ENCODE results near the gene AFAP1.
A peak's percentile ranks its signal among the peaks of the same experiment; 100 is the strongest.

The AFAP1 gene

DNA sequence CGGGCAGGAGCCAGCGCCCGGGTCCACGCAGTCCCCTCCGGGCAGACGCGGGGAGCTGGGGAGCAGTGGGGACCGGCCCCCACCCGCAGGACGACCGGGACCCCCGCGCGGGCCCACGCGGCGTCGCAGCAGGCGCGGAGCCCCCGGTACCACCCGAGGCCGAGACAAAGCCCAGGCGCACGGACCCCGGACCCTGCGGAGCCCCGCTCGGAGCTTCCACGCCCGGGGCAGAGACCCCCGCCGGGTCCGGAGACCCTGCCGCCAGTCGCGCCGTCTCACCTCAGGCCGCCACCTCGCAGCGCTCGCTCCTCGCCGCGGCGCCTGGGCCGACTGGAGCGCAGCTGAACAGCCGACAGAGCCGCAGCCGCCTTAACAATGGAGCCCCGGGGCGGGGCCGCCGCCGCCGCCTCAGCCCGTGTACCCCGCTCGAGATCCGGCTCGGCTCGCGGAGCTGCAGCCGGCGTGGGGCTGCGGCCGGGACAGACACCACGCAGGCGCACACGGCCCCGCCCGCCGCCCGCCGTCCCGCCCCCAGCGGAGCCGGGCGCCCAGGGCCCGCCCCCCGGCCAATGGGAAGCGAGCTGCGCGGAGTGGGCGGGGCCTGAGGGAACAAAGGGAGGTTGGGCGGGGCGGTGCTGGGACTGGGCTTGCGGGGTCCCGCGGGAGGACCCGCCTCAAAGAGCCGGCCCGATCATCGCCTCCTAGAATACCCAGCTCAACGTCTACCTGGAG is at the start of gene AFAP1:
Gene AFAP1, minus strand, starts transcription at position 485 of the 732 bp plus-strand sequence. CDS start 67,783 bp downstream, outside the sequence.
- peak; percentile 89 to 92 for DNase-seq

GRCh38 chr4:7988437-7988836 is 48.8 kb upstream of the AFAP1 start:
- DNase-seq = no peak

DNA sequence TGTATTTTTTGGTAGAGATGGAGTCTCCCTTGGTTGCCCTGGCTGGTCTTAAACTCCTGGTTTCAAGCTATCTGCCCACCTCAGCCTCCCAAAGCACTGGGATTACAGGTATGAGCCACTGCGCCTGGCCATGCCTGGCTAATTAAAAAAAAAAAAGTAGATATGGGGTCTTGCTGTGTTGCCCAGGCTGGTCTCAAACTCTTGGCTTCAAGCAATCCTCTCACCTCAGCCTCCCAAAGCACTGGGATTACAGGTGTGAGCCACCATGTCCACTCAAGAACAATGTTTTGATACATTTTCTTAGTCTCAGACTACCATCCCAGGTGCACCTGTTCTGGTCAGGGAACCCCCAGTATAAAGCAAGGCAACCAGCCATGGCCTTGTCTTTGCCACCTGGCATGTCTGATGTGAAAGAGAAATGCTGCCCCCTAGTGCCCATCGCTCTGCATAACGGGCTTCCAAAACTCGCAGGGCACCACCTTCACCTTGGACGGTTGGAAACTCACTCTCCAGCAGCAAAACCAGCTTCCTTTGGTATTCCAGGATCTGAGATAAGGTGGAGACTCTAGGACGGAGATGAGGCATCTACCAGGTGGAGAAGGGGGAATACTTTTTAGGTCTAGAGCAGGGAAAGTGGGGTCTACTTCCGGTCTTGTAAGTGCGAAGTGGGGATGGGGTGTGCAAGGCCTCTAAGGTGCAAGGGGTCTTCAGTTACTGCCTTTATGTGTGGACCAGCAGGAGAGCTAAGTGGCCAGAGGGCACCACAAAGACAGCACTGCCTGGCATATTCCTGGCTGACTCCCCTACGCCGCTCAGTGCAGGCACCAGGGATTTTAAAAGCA is 47.7 kb upstream of the AFAP1 start:
- DNase-seq = peak; percentile 60 to 80

- no peak for DNase-seq
Measured at GRCh38 chr4:7985891-7986441, 46.3 kb upstream of the AFAP1 start.

DNA sequence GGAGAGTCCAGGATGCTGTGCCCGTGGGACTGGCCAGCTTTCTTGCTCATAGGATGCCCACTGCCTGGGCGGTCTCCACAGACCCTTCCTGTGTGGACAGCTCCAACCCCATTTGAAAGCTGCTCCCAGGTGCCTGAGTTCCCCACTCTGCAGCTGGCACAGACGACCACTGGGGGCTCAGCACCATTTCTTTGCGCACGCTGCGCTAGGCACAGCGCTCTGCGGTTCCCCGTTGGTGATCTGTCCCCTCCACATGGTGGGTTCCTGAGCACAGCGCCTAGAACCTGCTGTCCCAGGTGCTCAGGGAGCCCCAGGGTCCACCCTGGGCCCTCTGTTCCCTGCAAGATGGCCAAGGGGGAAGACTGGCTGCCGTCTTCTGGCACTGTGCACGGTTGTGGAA is 45.4 kb upstream of the AFAP1 start:
- DNase-seq = no peak

GRCh38 chr4:7984286-7984925 is 44.7 kb upstream of the AFAP1 start:
- DNase-seq = no peak

- no peak for DNase-seq
Measured at GRCh38 chr4:7983296-7983695, 43.6 kb upstream of the AFAP1 start.

DNA sequence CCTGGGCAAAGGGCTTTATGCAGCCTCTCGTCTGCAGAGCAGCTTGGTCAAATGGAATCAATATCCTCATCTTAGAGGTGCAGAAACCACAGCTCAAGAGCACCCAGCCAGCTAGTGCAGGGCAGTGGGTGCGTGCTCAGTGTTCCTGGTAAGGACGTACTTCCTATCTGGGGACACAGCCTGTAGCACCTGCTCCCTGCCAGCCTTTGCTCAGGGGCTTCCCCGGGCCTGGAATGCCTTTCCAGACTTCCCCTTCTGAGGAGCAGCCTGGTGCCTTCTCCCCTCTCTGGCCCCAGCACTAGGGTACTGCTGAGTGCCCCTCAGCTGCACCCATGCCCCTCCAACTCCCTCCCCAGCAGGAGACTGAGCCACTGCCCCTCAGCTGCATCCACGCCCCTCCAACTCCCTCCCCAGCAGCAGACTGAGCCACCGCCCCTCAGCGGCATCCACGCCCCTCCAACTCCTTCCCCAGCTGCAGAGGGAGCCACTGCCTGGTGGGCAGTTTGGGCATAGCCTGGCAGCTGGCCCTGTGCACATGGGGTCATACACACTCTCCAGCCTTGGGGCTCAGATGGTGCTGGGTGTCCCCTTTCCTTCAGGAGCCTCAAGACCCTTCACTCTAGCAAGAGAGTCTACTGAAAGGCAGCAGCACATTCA is 42.2 kb upstream of the AFAP1 start:
- no peak for DNase-seq

DNA sequence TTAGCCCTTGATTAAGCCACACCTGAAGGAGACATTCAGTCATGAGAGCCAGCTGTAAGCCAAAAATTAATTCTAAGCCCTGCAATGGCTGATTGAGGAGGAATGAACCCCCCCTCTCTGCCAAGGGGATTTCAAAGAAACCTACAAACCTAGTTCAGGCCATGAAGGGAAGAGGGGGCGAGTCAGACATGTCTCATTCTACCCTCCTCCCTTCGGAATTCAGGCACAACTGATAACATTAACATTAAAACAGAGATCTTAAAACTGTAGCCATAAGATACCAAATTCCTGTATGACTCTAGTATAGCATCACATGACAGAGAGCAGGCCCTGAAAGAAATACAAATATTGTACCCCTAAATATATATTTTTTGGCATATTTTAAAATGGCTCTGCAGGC is 40.4 kb upstream of the AFAP1 start:
- DNase-seq = no peak

DNA sequence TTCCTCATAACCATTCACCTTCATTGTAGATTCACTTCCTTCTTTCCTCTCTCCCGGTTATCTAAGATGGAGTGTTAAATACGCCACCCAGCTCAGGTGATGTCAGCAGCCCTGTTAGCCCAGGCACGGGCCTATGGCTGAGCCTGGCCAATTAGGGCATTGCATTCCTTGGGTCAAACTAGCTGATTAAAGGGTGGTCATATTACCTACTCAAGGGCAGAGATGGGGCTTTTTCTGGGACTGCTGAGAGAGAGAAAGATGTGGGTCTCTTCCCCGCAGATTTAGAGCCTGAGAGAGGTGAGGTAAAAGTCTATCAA is 39.9 kb upstream of the AFAP1 start:
- DNase-seq = no peak

GRCh38 chr4:7978907-7979651 is 39.4 kb upstream of the AFAP1 start:
- no peak for DNase-seq

GRCh38 chr4:7978489-7978888 is 38.8 kb upstream of the AFAP1 start:
- no peak for DNase-seq

DNA sequence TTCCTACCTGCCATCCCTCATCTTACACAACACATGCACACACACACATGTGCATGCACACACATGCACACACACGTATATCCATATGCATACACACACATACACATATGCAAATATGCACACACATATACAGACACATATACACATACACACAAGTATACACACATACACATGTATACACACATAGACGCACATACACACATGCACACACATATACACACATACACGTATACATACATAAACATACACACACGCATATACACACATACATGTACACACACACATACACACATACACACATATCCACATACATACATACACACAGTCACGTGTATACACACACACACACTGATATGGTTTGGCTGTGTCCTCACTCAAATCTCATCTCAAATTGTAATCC is 37.0 kb upstream of the AFAP1 start:
- DNase-seq = no peak

DNA sequence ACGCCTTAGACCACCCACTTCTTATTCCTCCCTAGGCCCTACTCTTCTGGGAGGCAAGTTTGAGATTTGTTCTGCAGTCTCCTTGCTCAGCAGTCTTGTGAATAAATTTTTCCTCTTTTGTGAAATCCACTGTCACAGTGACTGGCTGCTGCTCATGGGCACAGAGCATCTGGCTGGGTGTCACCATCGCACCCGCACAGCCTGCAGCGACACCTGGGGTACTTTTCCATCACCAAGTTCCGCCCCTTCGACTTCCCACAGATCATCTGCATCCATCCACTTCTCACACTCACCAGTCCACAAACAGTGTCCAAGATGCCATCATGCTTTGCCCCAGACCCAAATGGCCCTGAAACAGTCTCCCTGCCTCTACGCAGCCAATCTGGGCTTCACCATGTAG is 36.4 kb upstream of the AFAP1 start:
- no peak for DNase-seq

DNA sequence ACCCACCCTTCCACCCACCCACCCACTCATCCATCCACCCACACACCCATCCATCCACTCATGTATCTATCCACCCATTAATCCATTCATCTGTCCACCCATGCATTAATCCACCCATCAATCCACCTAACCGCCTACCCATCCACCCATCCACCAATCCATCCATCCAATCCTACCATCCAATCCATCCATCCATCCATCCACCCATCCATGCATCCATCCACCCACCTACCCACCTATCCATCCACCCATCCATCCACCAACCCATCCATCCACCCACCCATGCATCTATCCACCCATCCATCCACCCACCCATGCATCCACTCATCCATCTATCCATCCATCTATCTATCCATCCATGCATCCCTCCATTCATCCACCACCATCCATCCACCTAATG is 34.8 kb upstream of the AFAP1 start:
- no peak for DNase-seq

DNA sequence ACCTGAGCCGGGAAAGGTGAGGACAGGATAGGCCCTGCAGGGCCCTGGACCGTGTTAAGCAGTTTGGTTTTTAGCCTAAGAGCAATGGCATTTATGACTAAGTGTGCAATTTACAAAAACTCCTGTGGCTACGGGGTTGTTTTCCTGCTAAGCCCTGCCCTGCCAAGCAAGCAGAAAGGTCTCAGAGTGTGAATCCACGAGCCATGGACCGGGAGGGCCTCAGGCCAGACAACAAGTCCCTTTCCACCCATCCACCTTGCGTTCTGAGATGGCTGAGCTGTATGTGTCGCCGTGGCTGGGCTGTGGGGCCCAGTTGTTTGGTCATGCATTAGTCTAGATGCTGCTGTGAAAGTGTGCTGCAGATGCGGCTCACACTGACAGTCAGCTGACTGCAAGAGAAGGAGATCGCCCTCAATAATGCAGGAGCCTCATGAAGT is 33.9 kb upstream of the AFAP1 start:
- DNase-seq = no peak

- DNase-seq = peak in 1 of 2 donors; percentile 13
Measured at GRCh38 chr4:7971881-7972500, 32.3 kb upstream of the AFAP1 start.

GRCh38 chr4:7971159-7971631 is 31.5 kb upstream of the AFAP1 start:
- no peak for DNase-seq

GRCh38 chr4:7970361-7970946 is 30.8 kb upstream of the AFAP1 start:
- no peak for DNase-seq

- no peak for DNase-seq
Measured at GRCh38 chr4:7968262-7968896, 28.7 kb upstream of the AFAP1 start.

Data from CD4-positive, alpha-beta T cell treated with Interleukin-1 beta for 1 hour (primary cell).